Endothelial cell of umbilical vein (primary cell): ENCODE results near the gene BCL2L13. TPM values are rescaled to one million over a fixed set of nuclear protein-coding genes. Genes with fewer than 3 reads are reported as not detected.

Experiments used
- BruUV-seq: library from RNA; stranded (reverse); fragments of 400-500 nt; replicated peaks from 2 replicates; lab custom pipeline; 2021; lab: Mats Ljungman, UMichigan
- CTCF ChIA-PET: fragments of 300-600, 350-600 bp; sonication (Branson Sonifier 250); formaldehyde crosslinking; loops from one replicate; lab custom pipeline; 2021; ENCODE audit warnings: antibody characterized with exemption, inconsistent platforms; lab: Charles Lee
- POLR2A ChIA-PET: fragments of 300-600, 350-600 bp; sonication (Branson Sonifier 250); formaldehyde crosslinking; loops from one replicate; lab custom pipeline; 2021; ENCODE audit warnings: antibody characterized with exemption, inconsistent platforms; lab: Charles Lee
- DNase-seq: peaks from one replicate; pipeline ENCODE4 v3.0.0-alpha.2; 2011; ENCODE audit warnings: low read depth, low spot score
- FAIRE-seq: peaks from 2 replicates; lab custom pipeline; 2011; peaks lifted over from hg19 to GRCh38; lab: Jason Lieb, UNC
- H2AFZ ChIP-seq: 2 replicates; pipeline ENCODE4 v1.6.0; 2012; ENCODE audit warnings: low read depth, low read length, control low read depth, inconsistent platforms
- H3K27ac ChIP-seq: 2 replicates; pipeline ENCODE4 v1.5.1; 2011; ENCODE audit warnings: low read depth, mild to moderate bottlenecking, control low read depth, low read length, moderate library complexity; ENCODE audit not compliant: insufficient read depth
- H3K27me3 ChIP-seq, 2 experiments: 2 replicates each; pipeline versions ENCODE4 v1.6.0 to v1.6.1; 2011; ENCODE audit warnings: low read length in 2 of 2, mixed read lengths in 1 of 2; ENCODE audit not compliant: control insufficient read depth in 2 of 2, insufficient read depth in 2 of 2
- H3K36me3 ChIP-seq, 2 experiments: 2 replicates in 1 of 2; 3 replicates in 1 of 2; pipeline ENCODE4 v1.5.1; 2011; ENCODE audit warnings: low read length in 2 of 2, mild to moderate bottlenecking in 1 of 2, moderate library complexity in 1 of 2; ENCODE audit not compliant: control insufficient read depth in 2 of 2, insufficient read depth in 2 of 2; ENCODE audit errors: extremely low read depth in 1 of 2
- H3K4me1 ChIP-seq: 3 replicates; pipeline ENCODE4 v1.5.1; 2011; ENCODE audit warnings: mild to moderate bottlenecking, low read length; ENCODE audit not compliant: control insufficient read depth, insufficient read depth; ENCODE audit errors: extremely low read depth
- H3K4me2 ChIP-seq: 2 replicates; pipeline ENCODE4 v1.6.1; 2011; ENCODE audit warnings: low read length, control low read depth, mixed read lengths; ENCODE audit not compliant: insufficient read depth
- H3K4me3 ChIP-seq, 3 experiments: fragments of 200-600 bp in 1 of 3; sonication (generic), shearing (Covaris generic) in 1 of 3; replicated peaks in 1 of 3; 2 replicates each; pipeline ENCODE4 v1.5.1; 2011 to 2016; ENCODE audit warnings: control low read depth in 3 of 3, low read length in 3 of 3, mild to moderate bottlenecking in 2 of 3, inconsistent platforms in 1 of 3, low read depth in 1 of 3, moderate library complexity in 1 of 3; ENCODE audit not compliant: insufficient read depth in 1 of 3
- H3K79me2 ChIP-seq: 2 replicates; pipeline ENCODE4 v1.6.0; 2012; ENCODE audit warnings: low read length, inconsistent platforms; ENCODE audit not compliant: control insufficient read depth, insufficient read depth
- H3K9ac ChIP-seq: replicated peaks from 2 replicates; pipeline ENCODE3; 2011; ENCODE audit warnings: low read length, control low read depth; ENCODE audit not compliant: insufficient read depth; ENCODE audit errors: extremely low read depth
- H3K9me1 ChIP-seq: replicated peaks from 3 replicates; pipeline ENCODE4 v1.6.0; 2011; ENCODE audit warnings: mild to moderate bottlenecking, low read length; ENCODE audit not compliant: control insufficient read depth, insufficient read depth; ENCODE audit errors: extremely low read depth
- H3K9me3 ChIP-seq: replicated peaks from 2 replicates; pipeline ENCODE4 v1.5.1; 2012; ENCODE audit warnings: low read length, inconsistent platforms; ENCODE audit not compliant: control insufficient read depth, insufficient read depth
- H4K20me1 ChIP-seq: replicated peaks from 2 replicates; pipeline ENCODE3; 2011; ENCODE audit warnings: mild to moderate bottlenecking, low read length; ENCODE audit not compliant: control insufficient read depth, insufficient read depth; ENCODE audit errors: extremely low read depth
- EZH2 ChIP-seq: IDR thresholded peaks from 2 replicates; pipeline ENCODE4 v1.6.1; 2012; ENCODE audit warnings: borderline replicate concordance, low read depth, mild to moderate bottlenecking, moderate library complexity, low read length, inconsistent platforms; ENCODE audit not compliant: severe bottlenecking
- GATA2 ChIP-seq: IDR thresholded peaks from 2 replicates; pipeline ENCODE4 v1.7.0; 2011; ENCODE audit warnings: low read depth, mild to moderate bottlenecking, moderate library complexity, mixed read lengths, low read length; ENCODE audit not compliant: insufficient read length, insufficient read depth
- JUN ChIP-seq: IDR thresholded peaks from 2 replicates; pipeline ENCODE4 v1.6.1; 2011; ENCODE audit warnings: borderline replicate concordance, low read depth; ENCODE audit not compliant: insufficient read length, insufficient read depth
- MYC ChIP-seq: IDR thresholded peaks from one replicate; pipeline ENCODE4 v1.6.1; 2011; ENCODE audit warnings: mild to moderate bottlenecking, low read depth, low read length
- POLR2AphosphoS5 ChIP-seq: IDR thresholded peaks from 2 replicates; pipeline ENCODE4 v1.6.1; 2012; ENCODE audit warnings: low read depth, mild to moderate bottlenecking, control low read depth, low read length, moderate library complexity; ENCODE audit not compliant: insufficient read depth
- dilution Hi-C: fragments of 300-500 bp; cut with MboI; formaldehyde crosslinking; loops from one replicate; pipeline ENCODE4 v1.15.0; 2019; ENCODE audit warnings: low sequenced_read_pairs; ENCODE audit not compliant: extremely low pct_ligation_motif_present
- intact Hi-C: fragments of 100-400 bp; cut with micrococcal nuclease; formaldehyde crosslinking; loops from one replicate; pipeline ENCODE4 v1.10.0; 2022
- polyA plus RNA-seq, 4 experiments: library from polyadenylated mRNA; depleted of rRNA in 3 of 4; stranded (reverse) in 3 of 4; unstranded in 1 of 4; fragments of >200 nt; gene quantifications; 2 replicates each; pipeline versions ENCODE4 v1.2.1 to v1.2.3, GENCODE V29; 2011 to 2012; ENCODE audit warnings: missing spikeins in 1 of 4
- total RNA-seq: library from RNA; stranded (reverse); gene quantifications from 2 replicates; pipeline ENCODE4 v1.2.3, GENCODE V29; 2021
- TF ChIP-seq, protein P1 (sequence below): IDR thresholded peaks from 2 replicates; pipeline ENCODE4 v1.6.1; 2011; ENCODE audit not compliant: insufficient read depth, insufficient read length
- TF ChIP-seq, protein P2 (sequence below), 2 donors: IDR thresholded peaks; 1 replicate in 1 of 2; 2 replicates in 1 of 2; pipeline ENCODE4 v1.5.1; 2011; ENCODE audit warnings: low read length in 2 of 2, mild to moderate bottlenecking in 2 of 2, moderate library complexity in 2 of 2, control low read depth in 1 of 2, inconsistent platforms in 1 of 2, low read depth in 1 of 2; ENCODE audit not compliant: insufficient read depth in 1 of 2; ENCODE audit errors: extremely low read depth in 1 of 2

Gene BCL2L13
- total and polyA plus RNA-seq, 2 donors (not counting 3 experiments of a cell fraction or from before 2014, with no cell fraction given), result 28.1 to 36.2 TPM

- Histone ChIP-seq H3K79me2 (peaks cover 5% of the 10 kb centered on the region), H3K36me3 (no peaks in the 10 kb centered on the region), H2AFZ (no peak overlapping the region), H3K4me2 (no peak overlapping the region), H3K4me1 (no peaks in the 10 kb centered on the region), H3K4me3 (no peak overlapping the region), H3K9ac (no peak overlapping the region), H4K20me1 (no peaks in the 10 kb centered on the region), H3K27ac (no peak overlapping the region), H3K9me3 (no peaks in the 10 kb centered on the region), H3K27me3 (no peaks in the 10 kb centered on the region), H3K9me1 (no peaks in the 10 kb centered on the region)
- dilution Hi-C loops, result no loop called here
- DNase-seq (no peak), FAIRE-seq (no peak)
- intact Hi-C loops, result no loop called here
- CTCF ChIA-PET, result interaction anchor here (1.2 kb wide), 1 partner anchor 8 kb away, joined by 5 read pairs; the partner anchor contains the start of gene BCL2L13
- BruUV-seq, result no TSS peak
- TF ChIP-seq, protein P1, sequence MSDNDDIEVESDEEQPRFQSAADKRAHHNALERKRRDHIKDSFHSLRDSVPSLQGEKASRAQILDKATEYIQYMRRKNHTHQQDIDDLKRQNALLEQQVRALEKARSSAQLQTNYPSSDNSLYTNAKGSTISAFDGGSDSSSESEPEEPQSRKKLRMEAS, result no peak
- TF ChIP-seq, protein P2, sequence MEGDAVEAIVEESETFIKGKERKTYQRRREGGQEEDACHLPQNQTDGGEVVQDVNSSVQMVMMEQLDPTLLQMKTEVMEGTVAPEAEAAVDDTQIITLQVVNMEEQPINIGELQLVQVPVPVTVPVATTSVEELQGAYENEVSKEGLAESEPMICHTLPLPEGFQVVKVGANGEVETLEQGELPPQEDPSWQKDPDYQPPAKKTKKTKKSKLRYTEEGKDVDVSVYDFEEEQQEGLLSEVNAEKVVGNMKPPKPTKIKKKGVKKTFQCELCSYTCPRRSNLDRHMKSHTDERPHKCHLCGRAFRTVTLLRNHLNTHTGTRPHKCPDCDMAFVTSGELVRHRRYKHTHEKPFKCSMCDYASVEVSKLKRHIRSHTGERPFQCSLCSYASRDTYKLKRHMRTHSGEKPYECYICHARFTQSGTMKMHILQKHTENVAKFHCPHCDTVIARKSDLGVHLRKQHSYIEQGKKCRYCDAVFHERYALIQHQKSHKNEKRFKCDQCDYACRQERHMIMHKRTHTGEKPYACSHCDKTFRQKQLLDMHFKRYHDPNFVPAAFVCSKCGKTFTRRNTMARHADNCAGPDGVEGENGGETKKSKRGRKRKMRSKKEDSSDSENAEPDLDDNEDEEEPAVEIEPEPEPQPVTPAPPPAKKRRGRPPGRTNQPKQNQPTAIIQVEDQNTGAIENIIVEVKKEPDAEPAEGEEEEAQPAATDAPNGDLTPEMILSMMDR (IDR thresholded peaks at IDR 0.05; ENCODE audit: extremely low read depth in 1 of 2, insufficient read depth in 1 of 2, low read depth in 1 of 2, low read length in 2 of 2), result no peak
- TF ChIP-seq GATA2, result no peak
- no peak for TF ChIP-seq EZH2
- no peak for TF ChIP-seq JUN
- no peak for TF ChIP-seq POLR2AphosphoS5
- TF ChIP-seq MYC, result no peak
- POLR2A ChIA-PET, result no interaction called here
Measured at GRCh38 chr22:17647452-17647851, 8.9 kb downstream of the BCL2L13 start.
